Measurements from ENCODE around the gene SCAMP4. TPM values are rescaled to one million over a fixed set of nuclear protein-coding genes. Genes with fewer than 3 reads are reported as not detected.

Gene SCAMP4
- total and polyA plus RNA-seq, 2 of the 13 experiments (the other 11 are each of a cell fraction or from before 2014, with no cell fraction given), result 10.7 to 13.7 TPM

DNA sequence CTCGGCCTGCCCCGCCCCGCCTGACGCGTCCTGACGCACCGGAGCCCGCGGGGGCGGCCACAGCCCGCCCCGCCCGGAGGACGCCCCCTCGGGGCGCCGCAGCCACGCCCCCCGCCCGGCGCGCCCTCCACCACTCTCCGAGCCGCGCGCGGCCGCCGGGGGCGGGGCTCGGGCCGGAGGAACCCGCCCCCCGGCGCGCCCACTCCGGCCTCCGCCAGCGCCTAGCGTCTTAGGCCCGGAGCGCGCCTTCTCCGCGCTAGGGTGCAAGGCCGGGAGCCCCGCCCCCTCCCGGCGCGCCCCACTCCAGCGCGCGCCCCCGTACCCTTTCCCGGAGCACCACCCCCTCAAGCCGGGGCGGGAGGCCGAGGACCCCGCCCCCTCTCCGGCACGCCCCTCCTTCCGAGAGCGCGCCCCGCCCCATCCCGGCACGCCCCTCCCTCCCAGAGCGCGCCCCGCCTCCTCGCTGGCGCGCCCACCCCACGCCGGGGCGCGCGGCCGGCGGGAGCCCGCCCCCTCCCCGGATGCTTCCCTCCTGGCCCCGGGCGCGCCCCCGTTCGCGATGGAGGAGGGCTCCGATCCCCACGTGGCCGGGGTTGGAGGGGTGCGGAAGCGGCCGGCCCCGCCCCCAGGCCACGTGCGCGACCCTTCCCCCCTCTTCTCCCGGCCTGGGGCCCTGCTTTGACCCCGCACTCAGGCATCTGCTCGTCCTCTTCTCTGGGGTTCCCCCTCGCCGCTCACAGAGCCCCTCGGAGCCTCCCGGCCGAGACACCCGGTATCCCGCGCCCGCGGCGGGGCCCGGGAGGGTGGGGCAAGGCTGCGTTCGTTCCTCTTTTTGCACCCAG lies 41.3 kb upstream of the SCAMP4 start (continued):
- TF ChIP-seq ZNF274 (CRISPR knock-in tag; IDR thresholded peaks at IDR 0.05) (0 out of 2 replicates have a peak, but pooled peaks have one; percentile 8), AKAP8 (CRISPR knock-in tag; IDR thresholded peaks at IDR 0.05) (no peak), ZNF674 (CRISPR knock-in tag; IDR thresholded peaks at IDR 0.05; ENCODE audit: low read depth) (no peak), HDAC2 (CRISPR knock-in tag; IDR thresholded peaks at IDR 0.05) (0 out of 2 replicates have a peak, but pooled peaks have one; percentile 14), ZNF460 (CRISPR knock-in tag; IDR thresholded peaks at IDR 0.05; ENCODE audit: borderline replicate concordance) (peak; percentile 22; the same call in 1 of the 2 replicates), MYC (CRISPR knock-in tag; IDR thresholded peaks at IDR 0.05; ENCODE audit: borderline replicate concordance) (peak; percentile 99), SOX6 (IDR thresholded peaks at IDR 0.05) (no peak), SOX6 (CRISPR knock-in tag; IDR thresholded peaks at IDR 0.05) (peak; percentile 32; the same call in 1 of the 2 replicates), ZNF263 (CRISPR knock-in tag; IDR thresholded peaks at IDR 0.05) (no peak), AGO1 (IDR thresholded peaks at IDR 0.05; ENCODE audit: low read depth, low read length, poor library complexity, severe bottlenecking) (peak; percentile 54), HOXA3 (CRISPR knock-in tag; IDR thresholded peaks at IDR 0.05) (peak; percentile 57; the same call in 1 of the 2 replicates), CBFB (CRISPR knock-in tag; IDR thresholded peaks at IDR 0.05) (peak; percentile 64; the same call in 1 of the 2 replicates), ZMYM4 (CRISPR knock-in tag; IDR thresholded peaks at IDR 0.05) (no peak), YEATS4 (CRISPR knock-in tag; IDR thresholded peaks at IDR 0.05; ENCODE audit: borderline replicate concordance) (peak; percentile 84), FLYWCH1 (CRISPR knock-in tag; IDR thresholded peaks at IDR 0.05) (no peak), HNF4A (CRISPR knock-in tag; IDR thresholded peaks at IDR 0.05) (no peak), NPAS2 (CRISPR knock-in tag; IDR thresholded peaks at IDR 0.05; ENCODE audit: borderline replicate concordance) (peak; percentile 79; the same call in 1 of the 2 replicates)
- TF ChIP-seq, protein P1, sequence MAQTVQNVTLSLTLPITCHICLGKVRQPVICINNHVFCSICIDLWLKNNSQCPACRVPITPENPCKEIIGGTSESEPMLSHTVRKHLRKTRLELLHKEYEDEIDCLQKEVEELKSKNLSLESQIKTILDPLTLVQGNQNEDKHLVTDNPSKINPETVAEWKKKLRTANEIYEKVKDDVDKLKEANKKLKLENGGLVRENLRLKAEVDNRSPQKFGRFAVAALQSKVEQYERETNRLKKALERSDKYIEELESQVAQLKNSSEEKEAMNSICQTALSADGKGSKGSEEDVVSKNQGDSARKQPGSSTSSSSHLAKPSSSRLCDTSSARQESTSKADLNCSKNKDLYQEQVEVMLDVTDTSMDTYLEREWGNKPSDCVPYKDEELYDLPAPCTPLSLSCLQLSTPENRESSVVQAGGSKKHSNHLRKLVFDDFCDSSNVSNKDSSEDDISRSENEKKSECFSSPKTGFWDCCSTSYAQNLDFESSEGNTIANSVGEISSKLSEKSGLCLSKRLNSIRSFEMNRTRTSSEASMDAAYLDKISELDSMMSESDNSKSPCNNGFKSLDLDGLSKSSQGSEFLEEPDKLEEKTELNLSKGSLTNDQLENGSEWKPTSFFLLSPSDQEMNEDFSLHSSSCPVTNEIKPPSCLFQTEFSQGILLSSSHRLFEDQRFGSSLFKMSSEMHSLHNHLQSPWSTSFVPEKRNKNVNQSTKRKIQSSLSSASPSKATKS (CRISPR knock-in tag; IDR thresholded peaks at IDR 0.05), result no peak
- TF ChIP-seq, protein P2, sequence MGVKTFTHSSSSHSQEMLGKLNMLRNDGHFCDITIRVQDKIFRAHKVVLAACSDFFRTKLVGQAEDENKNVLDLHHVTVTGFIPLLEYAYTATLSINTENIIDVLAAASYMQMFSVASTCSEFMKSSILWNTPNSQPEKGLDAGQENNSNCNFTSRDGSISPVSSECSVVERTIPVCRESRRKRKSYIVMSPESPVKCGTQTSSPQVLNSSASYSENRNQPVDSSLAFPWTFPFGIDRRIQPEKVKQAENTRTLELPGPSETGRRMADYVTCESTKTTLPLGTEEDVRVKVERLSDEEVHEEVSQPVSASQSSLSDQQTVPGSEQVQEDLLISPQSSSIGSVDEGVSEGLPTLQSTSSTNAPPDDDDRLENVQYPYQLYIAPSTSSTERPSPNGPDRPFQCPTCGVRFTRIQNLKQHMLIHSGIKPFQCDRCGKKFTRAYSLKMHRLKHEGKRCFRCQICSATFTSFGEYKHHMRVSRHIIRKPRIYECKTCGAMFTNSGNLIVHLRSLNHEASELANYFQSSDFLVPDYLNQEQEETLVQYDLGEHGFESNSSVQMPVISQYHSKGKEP (CRISPR knock-in tag; IDR thresholded peaks at IDR 0.05), result no peak
- TF ChIP-seq, protein P3, sequence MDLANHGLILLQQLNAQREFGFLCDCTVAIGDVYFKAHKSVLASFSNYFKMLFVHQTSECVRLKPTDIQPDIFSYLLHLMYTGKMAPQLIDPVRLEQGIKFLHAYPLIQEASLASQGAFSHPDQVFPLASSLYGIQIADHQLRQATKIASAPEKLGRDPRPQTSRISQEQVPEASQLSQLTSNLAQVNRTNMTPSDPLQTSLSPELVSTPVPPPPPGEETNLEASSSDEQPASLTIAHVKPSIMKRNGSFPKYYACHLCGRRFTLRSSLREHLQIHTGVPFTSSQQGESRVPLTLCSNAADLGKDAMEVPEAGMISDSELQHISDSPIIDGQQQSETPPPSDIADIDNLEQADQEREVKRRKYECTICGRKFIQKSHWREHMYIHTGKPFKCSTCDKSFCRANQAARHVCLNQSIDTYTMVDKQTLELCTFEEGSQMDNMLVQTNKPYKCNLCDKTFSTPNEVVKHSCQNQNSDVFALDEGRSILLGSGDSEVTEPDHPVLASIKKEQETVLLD (CRISPR knock-in tag; IDR thresholded peaks at IDR 0.05; ENCODE audit: low read depth), result peak; percentile 91
- TF ChIP-seq, protein P4, sequence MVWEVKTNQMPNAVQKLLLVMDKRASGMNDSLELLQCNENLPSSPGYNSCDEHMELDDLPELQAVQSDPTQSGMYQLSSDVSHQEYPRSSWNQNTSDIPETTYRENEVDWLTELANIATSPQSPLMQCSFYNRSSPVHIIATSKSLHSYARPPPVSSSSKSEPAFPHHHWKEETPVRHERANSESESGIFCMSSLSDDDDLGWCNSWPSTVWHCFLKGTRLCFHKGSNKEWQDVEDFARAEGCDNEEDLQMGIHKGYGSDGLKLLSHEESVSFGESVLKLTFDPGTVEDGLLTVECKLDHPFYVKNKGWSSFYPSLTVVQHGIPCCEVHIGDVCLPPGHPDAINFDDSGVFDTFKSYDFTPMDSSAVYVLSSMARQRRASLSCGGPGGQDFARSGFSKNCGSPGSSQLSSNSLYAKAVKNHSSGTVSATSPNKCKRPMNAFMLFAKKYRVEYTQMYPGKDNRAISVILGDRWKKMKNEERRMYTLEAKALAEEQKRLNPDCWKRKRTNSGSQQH (CRISPR knock-in tag; IDR thresholded peaks at IDR 0.05; ENCODE audit: low read depth), result peak; percentile 30; the same call in 1 of the 2 replicates
- TF ChIP-seq, protein P5, sequence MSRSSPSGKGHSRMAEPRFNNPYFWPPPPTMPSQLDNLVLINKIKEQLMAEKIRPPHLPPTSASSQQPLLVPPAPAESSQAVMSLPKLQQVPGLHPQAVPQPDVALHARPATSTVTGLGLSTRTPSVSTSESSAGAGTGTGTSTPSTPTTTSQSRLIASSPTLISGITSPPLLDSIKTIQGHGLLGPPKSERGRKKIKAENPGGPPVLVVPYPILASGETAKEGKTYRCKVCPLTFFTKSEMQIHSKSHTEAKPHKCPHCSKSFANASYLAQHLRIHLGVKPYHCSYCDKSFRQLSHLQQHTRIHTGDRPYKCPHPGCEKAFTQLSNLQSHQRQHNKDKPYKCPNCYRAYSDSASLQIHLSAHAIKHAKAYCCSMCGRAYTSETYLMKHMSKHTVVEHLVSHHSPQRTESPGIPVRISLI (CRISPR knock-in tag; IDR thresholded peaks at IDR 0.05; ENCODE audit: borderline replicate concordance), result peak; percentile 29; the same call in 1 of the 2 replicates

Measured in HepG2 (cell line).